RWPE2 (cell line): Measurements from ENCODE around the gene MS4A15.

ENCODE experiments used
- ATAC-seq: fragments of 200-7000 bp; cut with Tn5 transposase; 3 replicates; pipeline ENCODE4 v1.9.1; 2021; ENCODE audit warnings: low read depth
- DNase-seq: peaks from one replicate; pipeline ENCODE4 v3.0.0-alpha.2; 2020; ENCODE audit warnings: low spot score
- H3K27ac ChIP-seq: fragments of 450-650 bp; 2 replicates; pipeline ENCODE4 v1.5.1; 2017; ENCODE audit warnings: mild to moderate bottlenecking; ENCODE audit not compliant: poor library complexity, severe bottlenecking
- H3K27me3 ChIP-seq: fragments of 250-450 bp; sonication (Bioruptor Pico); 2 replicates; pipeline ENCODE4 v1.5.1; 2021; ENCODE audit warnings: mild to moderate bottlenecking, moderate library complexity; ENCODE audit not compliant: insufficient read depth, poor library complexity, severe bottlenecking
- H3K36me3 ChIP-seq: fragments of 250-450 bp; sonication (Bioruptor Pico); 2 replicates; pipeline ENCODE4 v1.5.1; 2020; ENCODE audit warnings: low read depth, mild to moderate bottlenecking, moderate library complexity
- H3K4me1 ChIP-seq: fragments of 250-450 bp; sonication (Bioruptor Pico); 2 replicates; pipeline ENCODE4 v1.5.1; 2021; ENCODE audit warnings: mild to moderate bottlenecking, moderate library complexity; ENCODE audit not compliant: insufficient read depth, poor library complexity, severe bottlenecking
- H3K4me3 ChIP-seq: fragments of 250-450 bp; sonication (Bioruptor Pico); 2 replicates; pipeline ENCODE4 v1.5.1; 2021; ENCODE audit warnings: mild to moderate bottlenecking, moderate library complexity; ENCODE audit not compliant: severe bottlenecking
- H3K9me3 ChIP-seq: fragments of 250-450 bp; sonication (Bioruptor Pico); 2 replicates; pipeline ENCODE4 v1.5.1; 2021; ENCODE audit warnings: mild to moderate bottlenecking, moderate library complexity; ENCODE audit not compliant: severe bottlenecking
- TF ChIP-seq, protein P1 (sequence below): fragments of 450-650 bp; IDR thresholded peaks from one replicate; pipeline ENCODE4 v1.5.1; 2017; ENCODE audit warnings: mild to moderate bottlenecking, moderate library complexity; ENCODE audit not compliant: poor library complexity, severe bottlenecking

The MS4A15 gene

DNA sequence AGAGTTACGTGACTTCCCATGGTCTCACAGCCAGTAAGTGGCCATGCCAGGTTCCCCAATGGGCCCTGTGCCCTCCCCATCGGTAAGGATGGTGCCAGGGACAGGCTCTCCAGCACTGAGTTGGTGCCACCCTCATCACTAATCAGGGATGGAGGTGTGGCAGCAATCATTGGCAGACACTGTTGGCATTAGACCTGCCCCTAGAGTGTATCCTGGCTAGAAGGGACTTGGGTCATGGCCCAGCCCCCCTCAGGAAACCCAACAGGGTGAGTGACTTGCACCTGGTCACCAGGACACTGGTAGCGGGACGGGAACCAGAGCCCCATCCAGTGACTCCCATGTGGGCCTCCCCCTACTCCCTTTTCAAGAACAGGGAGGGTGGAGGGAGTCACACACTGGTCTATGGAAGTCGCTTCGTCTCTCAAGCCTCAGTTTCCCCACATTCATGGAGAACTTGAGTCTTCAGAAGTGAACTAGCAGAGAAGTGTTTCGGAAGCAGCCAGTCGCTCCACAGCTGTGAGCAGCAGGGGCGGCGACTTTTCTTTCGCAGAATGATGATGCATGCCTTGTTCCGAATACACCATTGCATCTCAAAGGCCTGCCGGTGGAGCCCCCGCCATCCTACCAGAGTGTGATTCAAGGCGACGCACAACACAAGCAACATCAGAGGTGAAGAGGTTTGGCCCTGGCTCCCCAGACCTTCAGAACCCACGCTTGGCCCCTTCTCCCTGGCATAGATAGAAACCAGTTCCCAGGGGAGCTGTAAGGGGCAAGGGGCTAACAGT, 41.4 kb downstream of the MS4A15 start:
- ATAC-seq: no peak
- no peak overlapping the region for H3K27ac ChIP-seq
- H3K36me3 ChIP-seq: no peaks in the 10 kb centered on the region
- no peak for DNase-seq
- TF ChIP-seq, protein P1, sequence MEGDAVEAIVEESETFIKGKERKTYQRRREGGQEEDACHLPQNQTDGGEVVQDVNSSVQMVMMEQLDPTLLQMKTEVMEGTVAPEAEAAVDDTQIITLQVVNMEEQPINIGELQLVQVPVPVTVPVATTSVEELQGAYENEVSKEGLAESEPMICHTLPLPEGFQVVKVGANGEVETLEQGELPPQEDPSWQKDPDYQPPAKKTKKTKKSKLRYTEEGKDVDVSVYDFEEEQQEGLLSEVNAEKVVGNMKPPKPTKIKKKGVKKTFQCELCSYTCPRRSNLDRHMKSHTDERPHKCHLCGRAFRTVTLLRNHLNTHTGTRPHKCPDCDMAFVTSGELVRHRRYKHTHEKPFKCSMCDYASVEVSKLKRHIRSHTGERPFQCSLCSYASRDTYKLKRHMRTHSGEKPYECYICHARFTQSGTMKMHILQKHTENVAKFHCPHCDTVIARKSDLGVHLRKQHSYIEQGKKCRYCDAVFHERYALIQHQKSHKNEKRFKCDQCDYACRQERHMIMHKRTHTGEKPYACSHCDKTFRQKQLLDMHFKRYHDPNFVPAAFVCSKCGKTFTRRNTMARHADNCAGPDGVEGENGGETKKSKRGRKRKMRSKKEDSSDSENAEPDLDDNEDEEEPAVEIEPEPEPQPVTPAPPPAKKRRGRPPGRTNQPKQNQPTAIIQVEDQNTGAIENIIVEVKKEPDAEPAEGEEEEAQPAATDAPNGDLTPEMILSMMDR: no peak
- no peak overlapping the region for H3K4me3 ChIP-seq
- no peaks in the 10 kb centered on the region for H3K9me3 ChIP-seq
- H3K4me1 ChIP-seq: no peaks in the 10 kb centered on the region
- no peaks in the 10 kb centered on the region for H3K27me3 ChIP-seq

DNA sequence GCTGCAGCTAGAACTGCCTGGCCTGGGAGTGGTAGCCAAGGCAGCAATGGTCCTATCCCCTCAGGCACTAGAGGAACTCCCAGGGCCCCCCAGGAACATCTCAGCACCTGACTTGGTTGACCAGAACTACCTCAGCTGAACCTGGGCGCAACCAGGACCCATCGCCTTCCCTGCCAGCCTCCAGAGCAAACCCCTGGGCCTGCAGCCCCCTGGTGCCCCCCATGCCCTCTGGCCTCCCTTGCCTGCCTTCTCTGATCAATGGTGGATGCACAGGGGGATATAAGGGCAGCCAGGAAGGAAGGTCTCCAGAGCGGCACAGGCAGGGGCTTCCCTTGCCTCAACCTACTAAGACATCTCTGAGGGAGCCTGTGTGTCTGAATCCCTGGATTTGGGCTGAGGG, 42.0 kb downstream of the MS4A15 start:
- no peak for ATAC-seq
- no peak overlapping the region for H3K27ac ChIP-seq
- TF ChIP-seq, protein P1: no peak
- H3K4me3 ChIP-seq: no peak overlapping the region
- no peak for DNase-seq
- no peaks in the 10 kb centered on the region for H3K4me1 ChIP-seq
- H3K36me3 ChIP-seq: no peaks in the 10 kb centered on the region
- no peaks in the 10 kb centered on the region for H3K9me3 ChIP-seq
- H3K27me3 ChIP-seq: no peaks in the 10 kb centered on the region

DNA sequence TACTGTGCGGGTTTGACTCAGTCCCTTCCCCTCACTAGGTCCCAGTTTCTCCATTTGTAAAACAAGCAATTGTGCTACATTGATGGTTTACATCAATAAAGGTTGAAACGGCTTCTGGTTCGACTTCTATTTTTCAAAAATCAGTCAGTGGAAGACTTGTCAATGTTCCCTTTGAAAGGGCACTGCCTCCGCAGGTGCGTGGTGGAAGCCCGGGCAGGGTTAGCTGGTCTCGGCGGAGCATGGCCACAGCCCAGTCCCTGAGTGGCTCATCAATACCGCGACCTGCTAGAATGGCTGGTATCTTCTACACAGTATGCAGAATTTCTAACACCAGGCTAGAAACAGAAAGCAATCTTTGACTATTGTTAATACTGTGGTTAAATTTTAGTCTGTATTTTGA, 44.5 kb downstream of the MS4A15 start:
- Histone ChIP-seq H3K4me1 (no peaks in the 10 kb centered on the region), H3K36me3 (no peaks in the 10 kb centered on the region), H3K9me3 (no peaks in the 10 kb centered on the region), H3K27me3 (no peaks in the 10 kb centered on the region), H3K27ac (no peak overlapping the region), H3K4me3 (no peak overlapping the region)
- ATAC-seq (no peak), DNase-seq (no peak)
- TF ChIP-seq, protein P1: no peak

DNA sequence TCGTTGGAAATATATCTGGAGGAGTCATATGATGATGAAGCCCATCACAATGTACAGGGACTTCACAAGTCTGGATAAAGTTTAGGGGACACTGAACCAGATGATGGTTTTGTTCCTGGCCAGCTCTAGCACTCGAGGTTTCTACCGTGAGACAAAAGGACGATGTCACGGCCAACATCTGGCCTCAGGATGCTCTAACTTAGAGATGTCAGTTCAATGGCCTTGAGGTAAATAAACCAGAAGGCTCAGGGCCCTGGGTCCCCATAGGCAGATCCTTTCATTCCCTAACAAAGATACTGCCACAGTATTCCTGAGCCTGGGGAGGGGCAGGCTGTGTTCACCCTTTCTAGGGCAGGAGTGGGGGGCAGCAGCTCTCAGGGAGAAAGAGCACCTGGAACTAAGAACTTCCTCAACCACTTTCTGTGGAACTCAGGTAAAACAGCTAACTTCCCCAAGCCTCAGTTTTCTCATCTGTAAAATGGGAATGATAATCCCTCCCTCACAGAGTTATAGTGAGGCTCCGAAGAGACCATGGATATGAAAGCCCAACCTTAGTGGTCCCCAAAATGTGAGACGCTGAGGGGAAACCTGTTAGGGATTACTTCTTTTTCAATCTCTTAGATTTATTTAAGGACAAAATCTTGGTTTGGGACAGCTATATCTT, 46.7 kb downstream of the MS4A15 start:
- Histone ChIP-seq H3K36me3 (no peaks in the 10 kb centered on the region), H3K27me3 (no peaks in the 10 kb centered on the region), H3K4me3 (no peak overlapping the region), H3K9me3 (no peaks in the 10 kb centered on the region), H3K27ac (no peak overlapping the region), H3K4me1 (no peaks in the 10 kb centered on the region)
- DNase-seq (no peak), ATAC-seq (no peak)
- TF ChIP-seq, protein P1: no peak

DNA sequence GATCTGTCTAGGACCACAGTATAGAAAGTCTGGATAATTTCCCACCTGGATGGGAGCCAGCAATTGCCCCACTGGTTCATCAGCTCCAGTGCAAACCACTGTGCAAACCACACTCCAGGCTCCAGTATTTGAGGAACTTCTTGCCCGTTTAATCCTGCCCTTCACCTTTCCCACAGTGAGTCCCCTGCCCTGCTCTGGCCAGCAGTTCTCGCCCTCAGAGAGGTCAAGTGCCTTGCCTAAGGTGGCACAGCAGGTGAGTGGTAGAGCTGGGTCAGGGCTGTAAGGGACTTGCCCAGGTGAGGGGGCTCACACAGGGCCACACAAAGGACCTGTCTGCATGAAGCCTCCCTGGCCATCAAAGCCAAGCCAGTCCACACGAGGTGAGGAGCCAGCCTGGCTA, 52.6 kb downstream of the MS4A15 start:
- ATAC-seq: no peak
- no peak overlapping the region for H3K27ac ChIP-seq
- no peak overlapping the region for H3K4me3 ChIP-seq
- no peaks in the 10 kb centered on the region for H3K36me3 ChIP-seq
- no peak for DNase-seq
- no peaks in the 10 kb centered on the region for H3K4me1 ChIP-seq
- no peaks in the 10 kb centered on the region for H3K27me3 ChIP-seq
- no peaks in the 10 kb centered on the region for H3K9me3 ChIP-seq
- TF ChIP-seq, protein P1: no peak
